ENCODE results near the gene ETFA. TPM values are rescaled to one million over a fixed set of nuclear protein-coding genes. Genes with fewer than 3 reads are reported as not detected.

Gene ETFA
- polyA plus RNA-seq, 3 donors = 62.1 to 178 (median 166) TPM

DNA sequence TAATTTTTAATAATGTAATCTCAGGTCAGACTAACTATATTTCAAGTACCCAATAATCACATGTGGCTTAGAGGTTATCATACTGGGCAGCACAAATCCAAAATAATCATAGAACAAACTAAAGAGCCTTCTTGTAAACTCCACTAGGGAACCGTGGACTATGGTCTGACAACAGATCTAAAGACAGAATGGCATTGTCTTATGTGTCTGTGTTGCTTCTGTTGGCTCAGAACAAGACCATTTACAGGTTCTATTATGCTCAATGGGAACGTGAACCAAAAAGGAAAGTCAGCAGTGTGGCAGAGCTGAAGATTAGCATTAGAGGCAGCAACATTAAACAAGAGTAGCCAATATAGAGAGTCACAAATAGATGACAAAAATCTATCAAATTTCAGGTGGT lies 74.9 kb downstream of the ETFA start:
- no CpG with 5 or more reads among the region's 2 CpGs for WGBS (ENCODE audit: insufficient coverage)
- no peaks in the 10 kb centered on the region for H3K27me3 Mint-ChIP-seq (ENCODE audit: low read depth in 3 of 3)
- Histone ChIP-seq H3K36me3 (replicated peaks in 1 of 2; ENCODE audit: control insufficient read depth in 1 of 2, insufficient read depth in 2 of 2, low read length in 2 of 2) (peaks cover 9 to 28% of the 10 kb centered on the region in 2 donors), H3K9me3 (replicated peaks in 1 of 2; ENCODE audit: control insufficient read depth in 1 of 2, insufficient read depth in 1 of 2, low read length in 2 of 2) (no peaks in the 10 kb centered on the region), H3K4me1 (ENCODE audit: control insufficient read depth in 1 of 2, insufficient read depth in 2 of 2, low read length in 2 of 2) (no peaks in the 10 kb centered on the region), H3K79me2 (ENCODE audit: insufficient read depth, low read length) (no peaks in the 10 kb centered on the region), H4K20me1 (ENCODE audit: insufficient read depth, low read length) (peaks cover 11% of the 10 kb centered on the region), H3K4me3 (replicated peaks in 1 of 3; ENCODE audit: low read depth in 2 of 3, low read length in 3 of 3) (no peak overlapping the region), H2AFZ (ENCODE audit: insufficient read depth, low read depth, low read length, poor library complexity, severe bottlenecking) (no peak overlapping the region), H3K9ac (ENCODE audit: insufficient read depth, low read length, poor library complexity, severe bottlenecking) (no peak overlapping the region), H3K4me2 (replicated peaks; ENCODE audit: extremely low read depth, low read length, poor library complexity, severe bottlenecking) (no peak overlapping the region), H3K27ac (ENCODE audit: low read depth in 1 of 2, low read length in 2 of 2) (no peak overlapping the region), H3K27me3 (ENCODE audit: control insufficient read depth in 2 of 2, insufficient read depth in 2 of 2, low read length in 2 of 2) (no peaks in the 10 kb centered on the region)
- H3K27ac Mint-ChIP-seq = no peak overlapping the region
- H3K4me3 Mint-ChIP-seq = no peak overlapping the region
- DNase-seq = no peak
- H3K4me1 Mint-ChIP-seq = no peaks in the 10 kb centered on the region
- H3K36me3 Mint-ChIP-seq = peaks cover 11 to 14% of the 10 kb centered on the region in 2 donors
- no peaks in the 10 kb centered on the region for H3K9me3 Mint-ChIP-seq
- TF ChIP-seq, protein P1, sequence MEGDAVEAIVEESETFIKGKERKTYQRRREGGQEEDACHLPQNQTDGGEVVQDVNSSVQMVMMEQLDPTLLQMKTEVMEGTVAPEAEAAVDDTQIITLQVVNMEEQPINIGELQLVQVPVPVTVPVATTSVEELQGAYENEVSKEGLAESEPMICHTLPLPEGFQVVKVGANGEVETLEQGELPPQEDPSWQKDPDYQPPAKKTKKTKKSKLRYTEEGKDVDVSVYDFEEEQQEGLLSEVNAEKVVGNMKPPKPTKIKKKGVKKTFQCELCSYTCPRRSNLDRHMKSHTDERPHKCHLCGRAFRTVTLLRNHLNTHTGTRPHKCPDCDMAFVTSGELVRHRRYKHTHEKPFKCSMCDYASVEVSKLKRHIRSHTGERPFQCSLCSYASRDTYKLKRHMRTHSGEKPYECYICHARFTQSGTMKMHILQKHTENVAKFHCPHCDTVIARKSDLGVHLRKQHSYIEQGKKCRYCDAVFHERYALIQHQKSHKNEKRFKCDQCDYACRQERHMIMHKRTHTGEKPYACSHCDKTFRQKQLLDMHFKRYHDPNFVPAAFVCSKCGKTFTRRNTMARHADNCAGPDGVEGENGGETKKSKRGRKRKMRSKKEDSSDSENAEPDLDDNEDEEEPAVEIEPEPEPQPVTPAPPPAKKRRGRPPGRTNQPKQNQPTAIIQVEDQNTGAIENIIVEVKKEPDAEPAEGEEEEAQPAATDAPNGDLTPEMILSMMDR (IDR thresholded peaks at IDR 0.05) = no peak
- intact Hi-C loops (cut with micrococcal nuclease) = no loop called here

DNA sequence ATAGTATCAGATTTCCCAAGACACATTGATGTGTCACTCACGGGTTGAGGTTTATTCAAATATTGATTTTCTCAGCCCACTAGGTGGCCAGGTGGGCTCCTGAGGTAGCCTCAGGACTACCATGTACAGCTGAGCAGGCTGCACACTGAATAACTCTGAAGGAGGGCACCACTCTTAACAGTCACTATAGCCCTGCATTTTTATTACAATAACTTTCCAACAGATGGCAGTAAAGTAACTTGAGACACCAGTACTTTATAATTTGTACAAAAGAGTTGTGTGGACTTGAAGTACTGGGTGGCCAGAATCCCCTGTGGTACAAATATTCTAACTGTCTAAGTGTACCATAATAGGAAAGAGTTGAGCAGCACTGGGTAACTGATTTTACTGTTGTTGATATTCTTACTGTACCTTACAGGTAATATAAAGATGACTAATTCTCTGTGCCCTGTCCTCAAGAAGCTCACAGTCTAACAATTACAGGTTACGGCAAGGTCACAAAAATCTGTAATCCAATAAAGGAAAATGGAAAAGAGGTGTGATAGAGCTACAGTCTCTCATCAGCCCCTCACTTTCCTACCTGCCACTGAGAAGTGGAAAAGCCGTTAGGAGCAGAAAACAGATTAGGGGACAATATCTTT lies 76.0 kb downstream of the ETFA start:
- Mint-ChIP-seq H3K9me3 (peaks cover 0 to 7% (median 0%) of the 10 kb centered on the region in 7 donors), H3K4me3 (no peak overlapping the region), H3K36me3 (peaks cover 17 to 19% of the 10 kb centered on the region in 2 donors), H3K27me3 (ENCODE audit: low read depth in 3 of 3) (no peaks in the 10 kb centered on the region), H3K27ac (no peak overlapping the region), H3K4me1 (no peaks in the 10 kb centered on the region)
- Histone ChIP-seq H3K4me1 (ENCODE audit: control insufficient read depth in 1 of 2, insufficient read depth in 2 of 2, low read length in 2 of 2) (no peaks in the 10 kb centered on the region), H4K20me1 (ENCODE audit: insufficient read depth, low read length) (peaks cover 11% of the 10 kb centered on the region), H3K4me2 (replicated peaks; ENCODE audit: extremely low read depth, low read length, poor library complexity, severe bottlenecking) (no peak overlapping the region), H3K27me3 (ENCODE audit: control insufficient read depth in 2 of 2, insufficient read depth in 2 of 2, low read length in 2 of 2) (no peaks in the 10 kb centered on the region), H3K4me3 (replicated peaks in 1 of 3; ENCODE audit: low read depth in 2 of 3, low read length in 3 of 3) (no peak overlapping the region), H3K36me3 (replicated peaks in 1 of 2; ENCODE audit: control insufficient read depth in 1 of 2, insufficient read depth in 2 of 2, low read length in 2 of 2) (peaks cover 19 to 33% of the 10 kb centered on the region in 2 donors), H3K27ac (ENCODE audit: low read depth in 1 of 2, low read length in 2 of 2) (no peak overlapping the region), H3K79me2 (ENCODE audit: insufficient read depth, low read length) (no peaks in the 10 kb centered on the region), H3K9ac (ENCODE audit: insufficient read depth, low read length, poor library complexity, severe bottlenecking) (no peak overlapping the region), H2AFZ (ENCODE audit: insufficient read depth, low read depth, low read length, poor library complexity, severe bottlenecking) (no peak overlapping the region), H3K9me3 (replicated peaks in 1 of 2; ENCODE audit: control insufficient read depth in 1 of 2, insufficient read depth in 1 of 2, low read length in 2 of 2) (no peaks in the 10 kb centered on the region)
- intact Hi-C loops (cut with micrococcal nuclease) = no loop called here
- DNase-seq = peak in 1 of 3 donors; percentile 14
- 80% methylated on average over 1 of the region's 3 CpGs for WGBS (ENCODE audit: insufficient coverage)
- TF ChIP-seq, protein P1 (IDR thresholded peaks at IDR 0.05) = peak; percentile 39
